A549 (cell line): ENCODE results near the gene MYH1.

ENCODE experiments used
- CBX8 ChIP-seq: fragments of 200-600 bp; sonication (generic); IDR thresholded peaks from 2 replicates; pipeline ENCODE4 v1.6.1; 2016
- FOSB ChIP-seq: fragments of 250-450 bp; sonication (Bioruptor Pico); IDR thresholded peaks from 2 replicates; pipeline ENCODE4 v1.5.0; 2020; ENCODE audit warnings: mild to moderate bottlenecking, moderate library complexity
- MAFK ChIP-seq: fragments of 450-650 bp; IDR thresholded peaks from 2 replicates; pipeline ENCODE4 v1.6.1; 2014; ENCODE audit not compliant: partially characterized antibody
- POLR2A ChIP-seq: IDR thresholded peaks from 2 replicates; pipeline ENCODE4 v1.6.1; 2012; ENCODE audit warnings: mild to moderate bottlenecking, low read length
- RAD21 ChIP-seq, 2 experiments: fragments of >200 bp in 1 of 2; sonication (Bioruptor Twin) in 1 of 2; formaldehyde crosslinking in 1 of 2; IDR thresholded peaks in 1 of 2; conservative IDR thresholded peaks in 1 of 2; 2 replicates in 1 of 2; 3 replicates in 1 of 2; pipeline ENCODE4 v1.6.1; 2012 to 2018; ENCODE audit warnings: inconsistent platforms in 1 of 2
- RARB ChIP-seq: fragments of 250-450 bp; sonication (Bioruptor Pico); IDR thresholded peaks from 2 replicates; pipeline ENCODE4 v1.8.0; 2021; ENCODE audit warnings: mild to moderate bottlenecking, moderate library complexity
- SMC3 ChIP-seq: fragments of >200 bp; sonication (Bioruptor Twin); formaldehyde crosslinking; IDR thresholded peaks from 3 replicates; pipeline ENCODE4 v1.6.1; 2018; ENCODE audit warnings: inconsistent platforms
- ZSCAN20 ChIP-seq: fragments of 250-450 bp; sonication (Bioruptor Pico); IDR thresholded peaks from 2 replicates; pipeline ENCODE4 v1.8.0; 2022; ENCODE audit warnings: mild to moderate bottlenecking, moderate library complexity
- TF ChIP-seq, protein P1 (sequence below): fragments of >200 bp; sonication (Bioruptor Twin); formaldehyde crosslinking; IDR thresholded peaks from 3 replicates; pipeline ENCODE4 v1.5.1; 2016
- TF ChIP-seq, protein P2 (sequence below): fragments of 450-650 bp; IDR thresholded peaks from 2 replicates; pipeline ENCODE4 v1.6.1; 2014; ENCODE audit warnings: antibody characterized with exemption

DNA sequence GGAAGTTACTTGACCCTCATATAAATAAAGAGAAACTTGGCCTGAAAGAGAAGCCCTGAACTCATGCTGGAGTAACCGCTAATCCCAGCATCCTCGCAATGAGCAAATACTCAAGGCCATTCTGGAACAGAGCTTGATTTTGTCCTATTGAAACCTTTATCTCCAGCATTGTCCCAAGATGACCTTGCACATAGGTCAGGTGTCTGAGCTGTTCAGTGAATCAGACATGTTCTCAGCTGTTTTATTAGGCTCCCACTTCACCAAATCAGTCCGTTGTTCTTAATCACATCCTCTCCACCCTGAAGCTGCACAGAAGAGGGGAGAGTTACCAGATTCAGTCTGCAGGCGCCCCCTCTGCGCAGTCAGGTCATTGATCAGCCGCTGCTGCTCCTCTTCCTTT is 9.1 kb upstream of the MYH1 start:
- TF ChIP-seq, protein P1, sequence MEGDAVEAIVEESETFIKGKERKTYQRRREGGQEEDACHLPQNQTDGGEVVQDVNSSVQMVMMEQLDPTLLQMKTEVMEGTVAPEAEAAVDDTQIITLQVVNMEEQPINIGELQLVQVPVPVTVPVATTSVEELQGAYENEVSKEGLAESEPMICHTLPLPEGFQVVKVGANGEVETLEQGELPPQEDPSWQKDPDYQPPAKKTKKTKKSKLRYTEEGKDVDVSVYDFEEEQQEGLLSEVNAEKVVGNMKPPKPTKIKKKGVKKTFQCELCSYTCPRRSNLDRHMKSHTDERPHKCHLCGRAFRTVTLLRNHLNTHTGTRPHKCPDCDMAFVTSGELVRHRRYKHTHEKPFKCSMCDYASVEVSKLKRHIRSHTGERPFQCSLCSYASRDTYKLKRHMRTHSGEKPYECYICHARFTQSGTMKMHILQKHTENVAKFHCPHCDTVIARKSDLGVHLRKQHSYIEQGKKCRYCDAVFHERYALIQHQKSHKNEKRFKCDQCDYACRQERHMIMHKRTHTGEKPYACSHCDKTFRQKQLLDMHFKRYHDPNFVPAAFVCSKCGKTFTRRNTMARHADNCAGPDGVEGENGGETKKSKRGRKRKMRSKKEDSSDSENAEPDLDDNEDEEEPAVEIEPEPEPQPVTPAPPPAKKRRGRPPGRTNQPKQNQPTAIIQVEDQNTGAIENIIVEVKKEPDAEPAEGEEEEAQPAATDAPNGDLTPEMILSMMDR, result no peak
- no peak for TF ChIP-seq CBX8
- TF ChIP-seq FOSB, result no peak
- TF ChIP-seq MAFK, result no peak
- TF ChIP-seq ZSCAN20, result no peak
- TF ChIP-seq POLR2A, result no peak
- no peak for TF ChIP-seq SMC3
- TF ChIP-seq RAD21 (conservative IDR thresholded peaks at IDR 0.05 in 1 of 2, IDR thresholded peaks at IDR 0.05 in 1 of 2), result no peak
- TF ChIP-seq RARB, result no peak
- TF ChIP-seq, protein P2, sequence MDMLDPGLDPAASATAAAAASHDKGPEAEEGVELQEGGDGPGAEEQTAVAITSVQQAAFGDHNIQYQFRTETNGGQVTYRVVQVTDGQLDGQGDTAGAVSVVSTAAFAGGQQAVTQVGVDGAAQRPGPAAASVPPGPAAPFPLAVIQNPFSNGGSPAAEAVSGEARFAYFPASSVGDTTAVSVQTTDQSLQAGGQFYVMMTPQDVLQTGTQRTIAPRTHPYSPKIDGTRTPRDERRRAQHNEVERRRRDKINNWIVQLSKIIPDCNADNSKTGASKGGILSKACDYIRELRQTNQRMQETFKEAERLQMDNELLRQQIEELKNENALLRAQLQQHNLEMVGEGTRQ, result no peak
